Cortex of kidney (tissue), 1 donor: ENCODE measurements around the gene SLIT3.

ENCODE experiments used
- DNase-seq: peaks from one replicate; lab custom pipeline; 2025; lab: John Stamatoyannopoulos, UW

SLIT3 gene

DNA sequence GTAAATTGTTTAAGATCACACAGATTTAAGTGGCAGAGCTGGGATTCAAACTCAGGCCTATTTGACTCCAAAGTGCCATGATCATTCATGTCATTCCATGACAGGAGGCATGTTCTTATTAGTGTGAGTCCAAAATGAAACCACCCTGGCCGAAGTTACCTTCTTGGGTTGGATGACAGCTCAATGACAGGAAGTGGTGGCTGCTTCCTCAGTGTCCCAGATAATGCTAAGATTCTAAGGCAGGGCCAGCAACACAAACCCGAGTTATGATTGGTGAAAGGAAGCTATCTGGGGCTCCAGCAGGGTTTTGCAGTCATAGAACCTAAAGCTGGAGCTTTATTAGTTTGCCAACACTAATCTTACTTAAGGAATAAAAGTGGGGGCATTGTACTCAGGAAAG is 340.4 kb downstream of the SLIT3 start:
- no peak for DNase-seq

DNA sequence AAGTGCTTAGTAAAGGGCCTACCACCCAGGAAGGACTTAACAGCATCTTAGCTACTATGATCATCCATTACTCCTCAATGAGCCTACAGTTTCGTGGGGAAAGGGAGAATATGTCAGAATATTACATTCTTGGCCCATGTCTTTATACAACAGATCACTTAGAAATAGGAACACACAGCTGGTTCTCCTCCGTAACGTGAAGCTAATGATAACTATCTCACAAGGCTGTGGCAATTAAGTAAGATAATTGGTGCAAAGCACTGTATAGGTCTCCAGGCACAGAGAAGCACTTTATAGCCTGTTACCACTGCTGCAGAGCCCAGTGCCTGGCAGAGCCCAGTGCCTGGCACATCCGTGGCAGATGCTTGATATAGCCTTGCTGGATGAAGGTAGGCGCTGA is 347.6 kb downstream of the SLIT3 start:
- DNase-seq = no peak

DNA sequence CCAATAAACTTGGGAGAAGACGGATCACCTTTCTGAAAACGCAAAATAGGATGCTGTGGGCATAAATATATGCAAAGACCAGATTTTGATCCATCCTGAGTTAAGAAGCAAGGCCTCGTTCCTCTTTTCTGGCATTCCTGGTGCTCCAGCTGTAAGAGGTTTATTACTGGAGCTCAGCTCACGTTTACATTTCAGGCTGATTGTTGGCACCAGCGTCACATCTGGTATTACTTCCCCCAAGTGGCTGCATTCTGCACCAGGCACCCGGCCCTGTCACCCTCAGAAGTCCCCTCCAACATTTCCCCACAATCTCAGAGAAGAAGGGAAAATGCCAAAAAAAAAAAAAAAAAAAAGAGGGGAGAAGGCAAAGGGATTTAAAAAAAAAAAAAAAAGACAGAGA is 348.7 kb downstream of the SLIT3 start:
- no peak for DNase-seq

DNA sequence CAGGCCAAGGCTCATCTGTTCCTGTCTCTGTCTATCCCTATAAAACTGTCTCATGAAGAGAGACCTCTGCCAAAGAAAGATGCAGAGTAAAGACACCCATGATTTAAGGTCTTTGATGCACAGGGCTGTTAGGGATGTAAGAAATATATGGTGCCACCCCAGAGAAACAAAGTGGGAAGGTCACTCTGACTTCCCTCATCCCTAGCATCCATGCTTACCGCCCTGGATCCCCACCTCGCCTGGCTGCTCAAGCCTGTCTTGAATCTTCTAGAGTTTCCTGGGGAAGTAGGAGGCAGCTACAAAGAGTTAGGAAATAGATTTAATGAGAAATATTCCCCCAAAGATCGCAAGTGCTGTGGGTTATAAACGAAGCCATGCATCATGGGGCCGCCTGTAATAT is 349.2 kb downstream of the SLIT3 start:
- no peak for DNase-seq

DNA sequence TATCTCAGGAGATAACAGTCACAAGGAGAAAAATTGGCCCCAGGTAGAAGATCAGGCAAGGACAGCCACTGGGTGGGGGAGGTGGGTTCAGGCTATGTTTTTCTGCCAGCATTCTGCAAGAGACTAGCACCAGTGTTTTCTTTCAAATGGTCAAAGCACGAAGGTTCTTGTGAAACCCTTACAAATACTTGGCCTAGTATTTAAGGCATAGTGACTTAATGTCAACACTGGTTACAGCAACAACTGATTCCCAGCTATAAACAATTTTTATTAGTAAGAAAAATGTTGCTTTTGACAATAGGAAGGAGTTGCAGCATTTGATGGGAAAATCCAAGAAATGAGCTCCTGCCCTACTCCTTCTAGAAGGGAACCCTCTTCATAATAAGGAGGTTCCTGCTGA is 349.6 kb downstream of the SLIT3 start:
- DNase-seq = no peak

DNA sequence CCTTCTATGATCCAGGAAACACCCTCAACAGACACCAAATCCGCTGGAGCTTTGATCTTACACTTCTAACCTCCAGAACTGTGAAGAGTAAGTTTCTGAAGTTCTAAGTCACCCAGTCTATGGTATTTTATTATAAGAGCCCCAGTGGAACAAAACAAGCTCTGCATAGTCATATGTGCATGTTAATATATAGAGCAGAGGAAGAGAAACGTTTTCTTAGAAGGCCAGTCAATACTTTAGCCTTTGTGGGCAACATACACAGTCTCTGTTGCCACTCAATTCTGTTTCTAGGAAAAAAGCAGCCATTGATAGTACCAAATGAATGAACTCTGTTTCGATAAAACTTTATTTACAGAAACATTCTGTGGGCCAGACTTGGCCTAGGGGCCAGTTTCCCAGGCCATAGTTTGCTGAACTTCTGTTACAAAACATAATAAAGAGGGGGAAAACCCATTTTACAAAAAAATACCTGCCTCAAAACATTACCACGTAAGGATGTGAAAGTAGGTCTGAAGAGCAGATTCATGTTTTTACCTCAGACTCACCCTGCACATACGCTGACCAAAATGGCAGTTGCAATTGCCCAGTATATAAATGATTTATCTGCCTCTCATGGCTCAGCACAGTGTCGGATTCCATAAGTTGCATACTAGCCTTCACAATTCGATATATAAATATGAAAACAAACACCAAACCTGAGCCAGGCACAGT is 350.5 kb downstream of the SLIT3 start:
- DNase-seq = no peak

DNA sequence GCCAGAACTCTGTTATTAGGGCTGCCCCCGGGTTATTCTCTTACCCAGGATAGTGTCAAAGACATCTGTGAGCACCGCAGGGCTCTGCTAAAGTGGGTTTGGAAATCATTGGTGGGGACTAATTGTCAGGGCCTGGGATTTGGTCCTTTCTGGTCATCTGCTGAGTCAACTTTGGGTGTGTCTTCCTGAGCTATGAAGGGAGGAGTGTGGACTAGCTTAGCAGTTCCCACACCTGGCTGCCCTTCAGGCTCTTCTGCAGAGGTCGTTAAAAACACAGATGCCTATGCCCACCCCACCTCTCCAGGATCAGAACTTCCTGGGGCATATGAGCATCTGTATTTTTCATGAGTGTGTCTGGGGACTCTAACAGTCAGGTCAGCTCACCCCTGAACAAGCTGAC is 352.2 kb downstream of the SLIT3 start:
- no peak for DNase-seq

DNA sequence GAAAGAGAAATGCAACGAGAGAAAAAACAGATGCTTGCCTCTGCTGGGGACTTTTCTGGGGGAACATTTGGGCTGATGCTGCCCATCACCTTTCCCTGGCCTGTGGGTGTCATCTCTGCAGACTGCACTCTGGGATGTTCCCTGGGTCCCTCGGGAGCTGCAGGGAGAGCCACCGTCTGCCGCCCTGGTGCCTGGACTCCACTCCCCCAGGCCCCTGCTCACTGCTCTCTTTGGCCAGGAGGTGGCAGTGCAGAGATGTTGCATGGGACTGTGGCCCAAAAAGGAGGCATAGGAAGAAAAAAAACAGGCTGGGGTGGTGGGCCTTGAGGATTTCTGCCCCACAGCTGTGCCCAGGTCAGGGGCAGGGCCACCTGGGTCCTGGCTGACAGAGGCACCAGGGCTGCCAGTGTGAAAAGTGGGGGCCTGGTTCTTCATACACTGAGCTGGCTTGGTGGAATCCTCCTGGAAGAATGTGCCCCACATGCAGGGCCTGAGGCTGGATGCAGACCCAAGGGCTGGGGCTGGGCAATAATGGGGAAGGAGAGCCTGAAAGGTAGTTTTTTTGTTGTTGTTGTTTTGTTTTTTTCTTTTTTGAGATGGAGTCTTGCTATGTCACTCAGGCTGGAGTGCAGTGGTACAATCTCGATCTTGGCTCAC is 353.6 kb downstream of the SLIT3 start:
- DNase-seq = no peak

DNA sequence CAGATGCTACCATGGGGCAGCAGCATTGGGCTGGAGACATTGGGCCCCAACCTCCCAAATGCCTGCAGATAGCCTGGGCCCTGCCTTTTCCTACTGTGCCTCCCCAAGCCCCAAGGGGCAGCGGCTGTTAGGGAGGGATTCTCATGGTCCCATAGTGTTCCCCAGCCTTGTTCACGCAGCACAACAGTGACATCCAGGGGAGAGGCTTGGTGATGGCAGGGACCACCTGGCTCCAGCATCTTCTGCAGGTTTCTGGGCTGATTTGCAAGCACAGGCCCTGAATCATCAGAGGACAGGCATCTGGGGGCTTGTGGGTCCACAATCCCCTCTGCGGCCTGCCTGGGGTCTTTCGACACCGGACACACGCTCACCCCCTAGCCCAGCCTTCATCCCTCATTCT is 354.6 kb downstream of the SLIT3 start:
- no peak for DNase-seq

DNA sequence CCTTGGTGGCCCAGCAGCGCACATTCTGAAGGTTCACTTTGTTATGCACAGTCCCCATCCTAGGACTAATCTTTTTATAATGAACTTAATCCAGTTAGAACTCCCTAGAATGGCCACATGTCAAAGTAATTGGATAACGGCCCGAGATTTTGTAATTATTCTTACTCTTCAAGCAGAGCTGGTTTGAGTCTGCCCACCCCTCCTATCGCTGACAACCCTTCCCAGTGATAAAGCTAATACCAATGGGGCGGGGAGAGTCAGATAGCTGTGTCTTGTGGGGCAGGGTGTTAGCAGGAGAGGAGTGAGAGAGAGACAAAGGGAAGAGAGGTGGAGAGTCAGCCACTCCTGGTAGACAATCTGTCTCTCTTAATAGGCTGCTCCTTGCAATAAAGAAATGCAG is 356.9 kb downstream of the SLIT3 start:
- DNase-seq = no peak

DNA sequence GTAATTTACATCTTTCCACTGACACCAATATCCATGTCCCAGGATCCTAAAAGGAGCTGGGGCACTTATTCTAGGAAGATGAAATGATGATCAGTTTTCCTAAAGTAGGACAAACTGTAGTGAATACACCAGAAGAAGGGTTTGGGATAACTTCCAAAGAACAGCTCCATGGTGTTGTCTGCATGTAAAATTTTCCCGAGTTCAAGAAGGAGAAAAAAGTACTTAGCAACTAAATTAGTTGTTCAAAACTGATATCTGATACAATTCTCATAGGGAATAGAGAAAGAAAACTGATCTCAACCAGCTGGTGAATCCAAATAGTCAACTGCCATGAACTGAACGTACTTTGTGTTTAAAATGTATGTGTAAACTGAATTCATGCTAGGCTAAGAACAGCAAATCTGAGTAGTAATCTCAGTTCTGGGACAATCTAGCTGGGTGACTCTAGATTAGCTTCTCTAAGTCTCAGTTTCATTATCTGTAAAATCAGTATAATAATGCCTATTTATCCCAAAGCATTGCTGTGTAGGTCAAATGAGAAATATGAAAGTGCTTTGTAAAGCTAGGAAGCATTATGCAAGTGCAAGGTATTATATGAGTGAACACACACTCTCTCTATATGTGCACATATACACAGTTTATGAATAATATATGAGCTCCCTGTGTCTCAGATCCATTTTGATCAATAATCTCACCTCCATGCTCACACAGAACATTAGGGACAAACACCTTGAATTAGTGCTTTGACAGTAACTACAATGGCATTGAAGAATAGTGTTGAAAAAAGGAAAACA is 357.7 kb downstream of the SLIT3 start:
- no peak for DNase-seq

DNA sequence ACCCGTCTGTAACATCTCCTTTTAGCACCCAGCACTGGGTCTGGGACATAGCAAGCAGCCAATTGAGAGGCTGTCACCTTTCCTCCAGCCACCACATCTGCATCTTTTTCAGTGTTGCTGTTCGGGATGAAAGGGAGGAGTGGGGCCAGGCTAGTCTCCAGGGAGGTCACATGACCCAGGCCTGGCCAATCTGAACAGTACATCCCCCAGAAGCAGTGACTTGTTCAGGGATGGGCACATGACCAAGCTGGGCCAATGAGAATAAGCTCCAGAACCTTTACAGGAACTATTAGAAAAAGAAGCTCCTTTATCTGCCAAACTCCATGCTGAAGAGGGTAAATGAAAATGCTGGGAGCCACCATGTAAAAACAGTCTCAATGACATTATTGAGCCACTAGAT is 359.0 kb downstream of the SLIT3 start:
- DNase-seq = no peak

DNA sequence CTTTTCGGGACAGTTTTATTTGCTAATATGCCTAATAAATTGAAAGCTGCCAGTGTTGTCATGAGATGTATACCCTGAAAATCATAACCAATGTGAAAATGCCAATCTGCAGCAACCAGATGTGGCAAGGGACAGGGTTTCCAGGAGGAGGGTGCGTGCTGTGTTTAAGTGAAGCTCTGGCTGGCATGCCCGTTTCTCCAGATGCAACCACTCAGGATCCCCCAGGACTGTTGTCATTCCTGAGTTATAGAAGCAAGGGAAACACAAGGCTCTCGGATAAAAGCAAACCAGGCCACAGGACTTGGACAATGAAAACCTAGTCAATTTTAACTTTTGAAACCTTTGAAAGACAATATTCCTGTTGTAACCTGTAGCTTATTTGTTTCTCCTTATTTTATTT is 360.2 kb downstream of the SLIT3 start:
- no peak for DNase-seq

DNA sequence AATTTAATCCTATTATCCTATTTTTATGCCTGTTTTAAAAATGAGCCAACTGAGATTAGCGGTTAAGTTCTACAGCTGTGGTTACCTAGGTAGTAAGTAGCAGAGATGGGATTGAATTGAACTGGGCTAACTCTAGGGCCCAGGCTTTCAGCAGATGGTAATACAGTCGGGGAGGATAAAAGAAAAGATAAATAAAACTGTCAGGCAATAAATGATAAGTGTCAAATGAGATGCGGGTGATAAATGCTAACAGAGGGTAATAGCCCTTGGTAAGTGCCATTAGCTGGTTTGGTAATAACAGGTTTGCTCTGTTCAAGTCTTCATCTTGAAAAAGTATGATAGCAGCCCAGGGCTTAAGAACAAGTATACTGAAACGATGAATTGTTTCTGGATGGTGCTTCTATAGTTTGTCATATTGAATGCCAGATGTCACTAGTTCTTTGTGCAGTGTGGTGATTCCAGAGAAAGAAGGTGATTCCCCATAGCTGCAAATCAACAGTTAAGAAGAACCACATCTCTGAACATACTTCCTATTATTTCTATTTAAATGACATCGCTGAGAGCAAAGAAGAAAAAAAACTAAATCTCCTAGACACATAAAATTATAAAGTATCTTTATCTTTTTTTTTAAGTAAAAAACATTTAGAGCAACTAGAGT is 360.9 kb downstream of the SLIT3 start:
- no peak for DNase-seq

DNA sequence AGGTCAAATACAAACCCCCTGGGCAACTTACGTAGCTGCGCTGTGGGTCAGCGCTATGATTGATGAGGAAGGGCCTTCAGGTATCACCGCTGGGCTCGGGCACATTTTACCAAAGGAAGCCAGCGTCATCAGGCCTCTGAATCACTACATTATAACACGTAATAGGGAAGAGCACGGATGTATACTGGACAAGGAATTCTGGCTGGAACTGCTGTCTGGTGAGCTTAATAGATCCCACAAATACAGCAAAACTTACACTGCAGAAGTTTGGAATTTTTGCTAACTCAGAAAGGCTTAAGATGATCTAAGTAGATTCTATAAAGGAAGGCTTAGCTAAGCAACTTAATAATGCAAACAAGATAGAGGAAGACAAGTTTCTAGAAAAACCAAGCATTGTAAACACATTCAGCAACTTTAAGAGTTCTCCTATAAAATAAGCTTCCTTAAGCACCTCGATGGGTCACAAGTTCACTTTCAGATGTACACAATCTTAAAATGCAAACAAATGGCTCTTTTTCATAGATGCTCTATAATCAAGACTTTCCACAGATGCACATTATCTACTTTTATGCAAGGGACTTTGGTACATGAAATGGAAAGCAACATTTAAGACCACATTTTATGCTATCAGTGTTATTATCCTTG is 361.7 kb downstream of the SLIT3 start:
- DNase-seq = no peak

DNA sequence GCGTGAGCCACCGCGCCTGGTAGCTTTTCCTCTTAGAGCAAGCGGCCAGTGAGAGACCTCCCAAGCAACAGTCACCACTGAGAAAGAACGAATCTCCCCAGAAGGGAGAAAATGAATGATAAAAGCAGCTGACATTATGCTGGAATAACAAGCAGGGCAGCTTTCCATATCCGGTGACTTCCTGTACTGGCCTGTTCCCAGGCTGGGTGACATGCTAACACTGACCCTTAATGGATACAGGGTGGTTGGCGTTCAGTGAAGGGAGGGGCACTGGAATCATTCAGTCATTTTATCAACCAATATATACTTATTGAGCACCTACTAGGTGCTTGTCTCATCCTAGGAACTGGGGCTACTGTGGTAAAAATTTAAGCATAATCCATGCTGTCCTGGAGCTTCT is 364.4 kb downstream of the SLIT3 start:
- no peak for DNase-seq

DNA sequence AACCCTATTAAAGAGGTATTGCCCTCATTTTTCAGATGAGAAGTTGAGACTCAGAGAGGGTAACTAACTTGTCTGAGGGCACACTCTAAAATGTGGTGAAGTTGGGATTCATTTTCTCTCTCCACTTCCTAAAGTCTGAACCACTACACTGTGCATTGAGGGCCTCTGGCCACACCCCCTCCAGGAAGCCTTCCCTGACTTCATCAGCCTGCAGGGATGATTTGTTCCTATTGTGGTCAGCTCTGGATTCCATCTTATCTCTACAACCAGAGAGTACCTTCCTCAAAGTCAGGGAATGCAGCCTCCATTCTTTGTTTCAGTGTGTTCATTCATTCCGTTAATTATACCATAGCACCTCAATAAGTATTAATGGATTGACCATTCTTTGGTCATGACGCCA is 365.8 kb downstream of the SLIT3 start:
- no peak for DNase-seq

DNA sequence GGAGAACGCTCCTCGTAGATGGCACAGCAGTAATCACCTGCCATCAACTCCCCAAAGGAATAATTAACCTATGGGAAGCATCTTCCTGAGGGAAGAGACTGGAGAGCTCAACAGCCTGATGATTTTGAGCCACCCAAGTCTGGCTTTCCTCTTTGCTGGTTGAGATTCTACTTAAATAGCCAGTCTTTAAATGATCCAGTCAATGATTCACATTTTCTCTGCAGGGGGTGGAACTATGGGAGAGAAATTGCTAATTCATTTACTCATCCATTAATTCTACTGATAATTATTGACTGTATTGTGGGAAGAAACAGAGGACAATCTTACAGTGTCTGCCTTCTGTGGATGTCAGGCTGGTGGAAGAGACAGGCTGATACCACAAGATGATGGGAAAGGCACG is 366.8 kb downstream of the SLIT3 start:
- DNase-seq = no peak

DNA sequence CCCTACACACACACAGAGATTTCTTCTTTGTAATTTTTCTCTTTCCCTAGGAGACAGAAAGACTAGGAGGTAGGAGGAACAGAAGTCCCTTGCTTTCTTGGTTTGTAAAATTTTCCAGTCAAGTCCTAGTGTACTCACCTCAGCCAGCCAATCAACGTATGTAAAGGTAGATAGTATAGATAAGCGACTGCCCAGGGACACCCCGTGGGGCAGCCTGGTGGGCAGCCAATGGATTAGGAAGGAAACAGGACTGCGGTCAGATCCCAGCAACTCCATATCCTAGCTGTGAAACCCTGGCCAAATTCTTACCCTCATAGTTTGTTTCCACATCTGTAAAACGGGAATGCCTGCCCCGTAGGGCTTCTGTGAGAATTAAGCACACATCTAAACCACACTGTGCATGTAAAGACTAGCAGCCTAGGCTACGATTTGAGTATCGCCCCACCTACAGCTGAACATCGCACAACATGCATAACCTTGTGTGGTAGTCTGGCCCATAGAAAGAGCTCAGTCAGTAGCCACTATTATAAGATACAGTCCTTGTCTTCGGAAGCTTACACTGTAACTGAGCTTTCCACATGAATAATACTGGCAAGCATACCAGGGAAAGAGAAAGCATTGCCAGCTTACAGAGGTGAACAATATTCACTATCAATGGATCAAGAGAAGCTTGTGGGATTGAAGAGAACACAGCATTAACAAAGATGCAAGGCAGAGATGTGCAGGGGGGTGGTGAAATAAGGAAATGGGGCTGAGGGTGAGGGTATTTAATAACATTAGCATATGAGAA is 368.3 kb downstream of the SLIT3 start:
- DNase-seq = no peak

DNA sequence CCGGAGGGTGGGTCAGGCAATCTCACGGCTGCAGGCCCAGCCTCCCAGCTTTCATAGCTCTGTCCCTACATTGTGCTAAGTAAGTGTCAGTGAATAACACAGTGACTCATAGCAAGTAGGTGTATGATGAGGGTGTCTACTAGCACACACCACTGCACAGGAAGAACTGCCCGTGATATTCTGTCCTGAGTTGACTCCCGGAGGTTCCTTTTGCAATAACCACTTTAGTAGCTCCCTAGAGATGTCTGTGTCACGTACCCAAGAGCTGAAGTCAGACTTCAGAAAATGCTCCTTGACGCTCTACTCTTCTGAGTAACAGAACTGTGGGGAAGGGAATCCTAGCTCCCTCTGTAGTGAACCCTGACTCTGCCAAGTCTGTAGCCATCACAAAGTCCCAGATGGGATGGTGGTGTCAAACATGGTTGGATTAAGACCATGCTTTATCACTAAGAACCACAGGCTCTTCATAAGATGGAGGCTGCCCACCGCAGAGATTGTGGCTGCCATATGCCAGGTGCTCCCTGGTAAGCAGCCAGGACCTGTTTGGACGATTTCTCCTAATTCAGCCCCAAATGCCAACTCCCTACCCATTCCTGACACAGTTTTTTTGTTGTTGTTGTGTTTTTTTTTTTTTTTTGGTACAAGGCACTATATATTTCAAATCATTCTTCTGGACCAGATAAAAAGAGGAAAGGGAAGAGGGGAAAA is 369.1 kb downstream of the SLIT3 start:
- no peak for DNase-seq

DNA sequence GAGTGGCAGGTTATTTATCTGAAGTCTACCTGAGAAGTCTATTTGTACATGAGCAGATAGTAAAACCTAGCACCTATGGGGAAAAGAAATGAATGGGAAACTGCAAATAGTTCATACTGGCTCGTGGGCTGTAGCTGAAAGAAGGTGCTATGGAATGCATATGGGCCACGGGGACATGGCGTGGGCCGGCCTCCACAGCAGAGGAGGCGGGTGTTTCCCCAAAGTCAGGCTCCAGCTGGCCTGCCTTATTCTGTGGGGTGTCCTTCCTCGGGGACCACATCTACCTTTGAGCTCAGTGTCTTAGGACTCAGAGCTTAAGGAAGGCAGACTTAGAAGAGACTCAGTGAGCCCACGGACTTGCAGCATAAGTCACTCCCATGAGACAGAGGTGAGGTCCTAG is 371.3 kb downstream of the SLIT3 start:
- no peak for DNase-seq
